ENCODE measurements around the gene IFT43.

IFT43 gene

GRCh38 chr14:76012354-76012753 is 26.8 kb downstream of the IFT43 start:
- TF ChIP-seq CTCF (conservative IDR thresholded peaks at IDR 0.05; ENCODE audit: low read depth, low read length), result no peak
- no peak overlapping the region for H2AFZ ChIP-seq (ENCODE audit: low read depth)
- no peak overlapping the region for H3K4me3 ChIP-seq (IDR thresholded peaks at IDR 0.05; ENCODE audit: insufficient read depth, low read depth, low read length)
- no peak overlapping the region for H3K27ac ChIP-seq
- no peaks in the 10 kb centered on the region for H3K79me2 ChIP-seq (ENCODE audit: insufficient read depth, low read depth)
- no peak overlapping the region for H3K9ac ChIP-seq
- no peaks in the 10 kb centered on the region for H4K20me1 ChIP-seq (ENCODE audit: insufficient read depth)
- no peak overlapping the region for H3K4me2 ChIP-seq
- no peaks in the 10 kb centered on the region for H3K4me1 ChIP-seq (ENCODE audit: low read depth, poor library complexity, severe bottlenecking)
- H3K36me3 ChIP-seq (ENCODE audit: insufficient read depth), result no peaks in the 10 kb centered on the region
- H3K27me3 ChIP-seq (ENCODE audit: insufficient read depth, low read depth), result no peaks in the 10 kb centered on the region

GRCh38 chr14:76015191-76015590 is 29.6 kb downstream of the IFT43 start:
- TF ChIP-seq CTCF (conservative IDR thresholded peaks at IDR 0.05; ENCODE audit: low read depth, low read length), result no peak
- Histone ChIP-seq H3K4me3 (IDR thresholded peaks at IDR 0.05; ENCODE audit: insufficient read depth, low read depth, low read length) (no peak overlapping the region), H3K9ac (no peak overlapping the region), H3K27ac (no peak overlapping the region), H3K36me3 (ENCODE audit: insufficient read depth) (no peaks in the 10 kb centered on the region), H3K4me1 (ENCODE audit: low read depth, poor library complexity, severe bottlenecking) (no peaks in the 10 kb centered on the region), H3K4me2 (no peak overlapping the region), H3K79me2 (ENCODE audit: insufficient read depth, low read depth) (no peaks in the 10 kb centered on the region), H2AFZ (ENCODE audit: low read depth) (no peak overlapping the region), H4K20me1 (ENCODE audit: insufficient read depth) (no peaks in the 10 kb centered on the region), H3K27me3 (ENCODE audit: insufficient read depth, low read depth) (no peaks in the 10 kb centered on the region)

- no peak overlapping the region for H3K9ac ChIP-seq
- no peak overlapping the region for H2AFZ ChIP-seq (ENCODE audit: low read depth)
- no peak overlapping the region for H3K4me2 ChIP-seq
- no peaks in the 10 kb centered on the region for H4K20me1 ChIP-seq (ENCODE audit: insufficient read depth)
- no peaks in the 10 kb centered on the region for H3K27me3 ChIP-seq (ENCODE audit: insufficient read depth, low read depth)
- no peaks in the 10 kb centered on the region for H3K79me2 ChIP-seq (ENCODE audit: insufficient read depth, low read depth)
- no peak overlapping the region for H3K27ac ChIP-seq
- no peaks in the 10 kb centered on the region for H3K4me1 ChIP-seq (ENCODE audit: low read depth, poor library complexity, severe bottlenecking)
- H3K36me3 ChIP-seq (ENCODE audit: insufficient read depth), result no peaks in the 10 kb centered on the region
- H3K4me3 ChIP-seq (IDR thresholded peaks at IDR 0.05; ENCODE audit: insufficient read depth, low read depth, low read length), result no peak overlapping the region
- TF ChIP-seq CTCF (conservative IDR thresholded peaks at IDR 0.05; ENCODE audit: low read depth, low read length), result no peak
Measured at GRCh38 chr14:76015668-76016067, 30.1 kb downstream of the IFT43 start.

GRCh38 chr14:76019676-76020075 is 34.1 kb downstream of the IFT43 start:
- no peak for TF ChIP-seq CTCF (conservative IDR thresholded peaks at IDR 0.05; ENCODE audit: low read depth, low read length)
- H3K9ac ChIP-seq, result no peak overlapping the region
- H2AFZ ChIP-seq (ENCODE audit: low read depth), result no peak overlapping the region
- no peaks in the 10 kb centered on the region for H3K79me2 ChIP-seq (ENCODE audit: insufficient read depth, low read depth)
- H3K36me3 ChIP-seq (ENCODE audit: insufficient read depth), result no peaks in the 10 kb centered on the region
- H3K4me1 ChIP-seq (ENCODE audit: low read depth, poor library complexity, severe bottlenecking), result no peaks in the 10 kb centered on the region
- H4K20me1 ChIP-seq (ENCODE audit: insufficient read depth), result no peaks in the 10 kb centered on the region
- H3K27me3 ChIP-seq (ENCODE audit: insufficient read depth, low read depth), result no peaks in the 10 kb centered on the region
- H3K4me2 ChIP-seq, result no peak overlapping the region
- H3K27ac ChIP-seq, result no peak overlapping the region
- H3K4me3 ChIP-seq (IDR thresholded peaks at IDR 0.05; ENCODE audit: insufficient read depth, low read depth, low read length), result no peak overlapping the region

- Histone ChIP-seq H3K79me2 (ENCODE audit: insufficient read depth, low read depth) (no peaks in the 10 kb centered on the region), H3K36me3 (ENCODE audit: insufficient read depth) (no peaks in the 10 kb centered on the region), H3K4me2 (no peak overlapping the region), H3K4me1 (ENCODE audit: low read depth, poor library complexity, severe bottlenecking) (no peaks in the 10 kb centered on the region), H3K27ac (no peak overlapping the region), H2AFZ (ENCODE audit: low read depth) (no peak overlapping the region), H4K20me1 (ENCODE audit: insufficient read depth) (no peaks in the 10 kb centered on the region), H3K4me3 (IDR thresholded peaks at IDR 0.05; ENCODE audit: insufficient read depth, low read depth, low read length) (no peak overlapping the region), H3K27me3 (ENCODE audit: insufficient read depth, low read depth) (no peaks in the 10 kb centered on the region), H3K9ac (no peak overlapping the region)
- no peak for TF ChIP-seq CTCF (conservative IDR thresholded peaks at IDR 0.05; ENCODE audit: low read depth, low read length)
Measured at GRCh38 chr14:76022991-76023390, 37.4 kb downstream of the IFT43 start.

Measured in KMS-11 (cell line).